Transverse colon (tissue), 4 donors: ENCODE results near the gene TMEM250. TPM values are rescaled to one million over a fixed set of nuclear protein-coding genes. Genes with fewer than 3 reads are reported as not detected.

Source experiments
- DNase-seq: peaks from one replicate; pipeline ENCODE4 v3.0.0-alpha.2; 2019
- H3K27ac ChIP-seq, 4 donors: fragments of 200-600 bp; sonication (generic); 2 replicates each; pipeline ENCODE4 v1.5.1; 2016 to 2018; ENCODE audit warnings: inconsistent platforms in 4 of 4
- H3K27me3 ChIP-seq: fragments of 200-600 bp; sonication (generic); 2 replicates; pipeline ENCODE4 v1.5.1; 2017; ENCODE audit warnings: inconsistent platforms
- H3K36me3 ChIP-seq, 4 donors: fragments of 200-600 bp; sonication (generic); 2 replicates each; pipeline ENCODE4 v1.5.1; 2017 to 2019; ENCODE audit warnings: inconsistent platforms in 4 of 4
- H3K4me1 ChIP-seq, 4 donors: fragments of 200-600 bp; sonication (generic); 2 replicates each; pipeline ENCODE4 v1.5.1; 2017 to 2020; ENCODE audit warnings: inconsistent platforms in 4 of 4
- H3K4me3 ChIP-seq, 4 donors: fragments of 200-600 bp; sonication (generic); 1 replicate in 1 of 4; 2 replicates in 3 of 4; pipeline versions ENCODE4 v1.5.1 to v1.6.1; 2017 to 2019; ENCODE audit warnings: inconsistent platforms in 4 of 4
- H3K9me3 ChIP-seq, 2 donors: fragments of 200-600 bp; sonication (generic); 2 replicates each; pipeline ENCODE4 v1.5.1; 2017 to 2019; ENCODE audit warnings: inconsistent platforms in 2 of 2
- CTCF ChIP-seq, 5 experiments: fragments of 200-600 bp in 3 of 5; fragments of 450-650 bp in 2 of 5; sonication (generic) in 3 of 5; IDR thresholded peaks; 1 replicate in 2 of 5; 2 replicates in 3 of 5; pipeline ENCODE4 v1.5.1; 2016 to 2017; ENCODE audit warnings: antibody characterized with exemption in 5 of 5, inconsistent platforms in 3 of 5, mild to moderate bottlenecking in 2 of 5, moderate library complexity in 1 of 5
- EP300 ChIP-seq: sonication (generic); formaldehyde crosslinking; IDR thresholded peaks from one replicate; pipeline ENCODE4 v1.6.1; 2017; ENCODE audit warnings: antibody characterized with exemption, low read depth
- POLR2A ChIP-seq: fragments of 450-650 bp; IDR thresholded peaks from one replicate; pipeline ENCODE4 v1.6.1; 2016; ENCODE audit warnings: antibody characterized with exemption, mild to moderate bottlenecking, moderate library complexity
- POLR2AphosphoS5 ChIP-seq, 3 donors: sonication (generic); formaldehyde crosslinking; IDR thresholded peaks; one replicate each; pipeline ENCODE4 v1.6.1; 2016; ENCODE audit warnings: antibody characterized with exemption in 3 of 3
- WGBS, 2 donors: methylation state at CpG; one replicate each; pipeline ENCODE4 v1.1.5; 2018; ENCODE audit warnings: low coverage in 1 of 2; 5-methylcytosine and 5-hydroxymethylcytosine counted together
- in situ Hi-C, 4 donors: fragments of 200-750 bp; cut with MboI; loops; one replicate each; pipeline versions ENCODE4 v1.15.0 to v1.15.1; 2017; ENCODE audit warnings: low sequenced_read_pairs in 3 of 4, low pct_ligation_motif_present in 1 of 4, low pct_unique_long_range_greater_than_20kb in 1 of 4
- intact Hi-C: fragments of 100-400 bp; cut with DNase I; formaldehyde crosslinking; loops from one replicate; pipeline ENCODE4 v1.15.1; 2023; ENCODE audit warnings: low total_unique reads
- total RNA-seq, 4 donors: library from RNA; depleted of rRNA; stranded (reverse); fragments of >200 nt; gene quantifications; one replicate each; pipeline ENCODE4 v1.1.0, GENCODE V29; 2016

Gene TMEM250
- total RNA-seq, 4 donors from 2014 or later: 50.3 to 187 (median 86.6) TPM

- Histone ChIP-seq H3K4me3 (no peak overlapping the region), H3K27ac (peak overlapping the region; percentile 19 to 98 (median 95)), H3K9me3 (no peaks in the 10 kb centered on the region), H3K27me3 (no peaks in the 10 kb centered on the region), H3K36me3 (no peaks in the 10 kb centered on the region), H3K4me1 (peaks cover 18 to 77% (median 52%) of the 10 kb centered on the region in 4 donors)
- no peak for TF ChIP-seq POLR2AphosphoS5 (IDR thresholded peaks at IDR 0.05)
- no peak for TF ChIP-seq CTCF (IDR thresholded peaks at IDR 0.05)
- no peak for TF ChIP-seq POLR2A
- TF ChIP-seq EP300: no peak
- no peak for DNase-seq
- 68% methylated on average over 23 of the region's 24 CpGs; no CpG with 5 or more reads in 1 of the 2 donors for WGBS, 2 donors
- intact Hi-C loops: no loop called here
- in situ Hi-C loops: no loop called here
Observed at GRCh38 chr9:136087741-136088480, 30.8 kb downstream of the TMEM250 start.

GRCh38 chr9:136086951-136087740 is 31.5 kb downstream of the TMEM250 start:
- intact Hi-C loops (no loop called here), in situ Hi-C loops (no loop called here)
- H3K27me3 ChIP-seq: no peaks in the 10 kb centered on the region
- DNase-seq: no peak
- H3K4me3 ChIP-seq: no peak overlapping the region
- peaks cover 18 to 75% (median 52%) of the 10 kb centered on the region in 4 donors for H3K4me1 ChIP-seq
- TF ChIP-seq POLR2AphosphoS5 (IDR thresholded peaks at IDR 0.05) (no peak), EP300 (no peak), CTCF (IDR thresholded peaks at IDR 0.05) (no peak), POLR2A (no peak)
- 80 to 91% methylated on average over 2 to 18 of the region's 21 CpGs for WGBS, 2 donors
- peak overlapping the region; percentile 58 to 98 (median 95) for H3K27ac ChIP-seq
- H3K9me3 ChIP-seq: no peaks in the 10 kb centered on the region
- H3K36me3 ChIP-seq: no peaks in the 10 kb centered on the region

GRCh38 chr9:136086213-136086881 is 32.3 kb downstream of the TMEM250 start:
- TF ChIP-seq POLR2AphosphoS5 (IDR thresholded peaks at IDR 0.05) (no peak), EP300 (no peak), POLR2A (no peak), CTCF (IDR thresholded peaks at IDR 0.05) (no peak)
- intact Hi-C loops: no loop called here
- H3K36me3 ChIP-seq: no peaks in the 10 kb centered on the region

GRCh38 chr9:136085815-136086212 is 32.9 kb downstream of the TMEM250 start:
- Histone ChIP-seq H3K36me3 (no peaks in the 10 kb centered on the region), H3K9me3 (no peaks in the 10 kb centered on the region), H3K27me3 (no peaks in the 10 kb centered on the region), H3K27ac (peak overlapping the region; percentile 58 to 98 (median 78)), H3K4me1 (peaks cover 15 to 76% (median 50%) of the 10 kb centered on the region in 4 donors), H3K4me3 (no peak overlapping the region)
- intact Hi-C loops (no loop called here), in situ Hi-C loops (no loop called here)
- TF ChIP-seq CTCF (IDR thresholded peaks at IDR 0.05): no peak
- no peak for TF ChIP-seq POLR2A
- no peak for TF ChIP-seq EP300
- no peak for TF ChIP-seq POLR2AphosphoS5 (IDR thresholded peaks at IDR 0.05)
- 56 to 90% methylated on average over 2 to 15 of the region's 16 CpGs for WGBS, 2 donors
- peak; percentile 49 for DNase-seq

More at GRCh38 chr9:136086213-136086881, 32.3 kb downstream of the TMEM250 start:
- H3K9me3 ChIP-seq: no peaks in the 10 kb centered on the region
- WGBS, 2 donors: 73 to 80% methylated on average over 2 to 23 of the region's 24 CpGs
- DNase-seq: no peak
- H3K4me3 ChIP-seq: no peak overlapping the region
- peak overlapping the region; percentile 58 to 98 (median 78) for H3K27ac ChIP-seq
- no peaks in the 10 kb centered on the region for H3K27me3 ChIP-seq
- H3K4me1 ChIP-seq: peaks cover 15 to 76% (median 54%) of the 10 kb centered on the region in 4 donors
- in situ Hi-C loops: no loop called here
